Measurements from ENCODE around the gene NANOS3. TPM values are rescaled to one million over a fixed set of nuclear protein-coding genes. Genes with fewer than 3 reads are reported as not detected.

Gene NANOS3
- total RNA-seq, 1 donor from 2014 or later, result 6.7 TPM

GRCh38 chr19:13841086-13841961 is 35.6 kb upstream of the NANOS3 start:
- Mint-ChIP-seq H3K27me3 (ENCODE audit: low read depth) (no peaks in the 10 kb centered on the region), H3K4me3 (ENCODE audit: unreplicated experiment) (peak overlapping the region; percentile 97), H3K27ac (ENCODE audit: unreplicated experiment) (peak overlapping the region; percentile 98), H3K36me3 (ENCODE audit: low read depth) (peaks cover 24% of the 10 kb centered on the region), H3K4me1 (ENCODE audit: low read depth) (peaks cover 45% of the 10 kb centered on the region), H3K9me3 (ENCODE audit: low read depth) (no peaks in the 10 kb centered on the region)
- peak; percentile 94 for DNase-seq (ENCODE audit: low spot score)
- no peak for TF ChIP-seq CTCF (IDR thresholded peaks at IDR 0.05)

GRCh38 chr19:13841962-13842290 is 35.0 kb upstream of the NANOS3 start:
- peak overlapping the region; percentile 98 for H3K27ac Mint-ChIP-seq (ENCODE audit: unreplicated experiment)
- H3K27me3 Mint-ChIP-seq (ENCODE audit: low read depth), result no peaks in the 10 kb centered on the region
- H3K4me1 Mint-ChIP-seq (ENCODE audit: low read depth), result peaks cover 45% of the 10 kb centered on the region

GRCh38 chr19:13842291-13843103 is 34.4 kb upstream of the NANOS3 start:
- peak; percentile 50 for TF ChIP-seq CTCF (IDR thresholded peaks at IDR 0.05)
- DNase-seq (ENCODE audit: low spot score), result peak; percentile 93
- H3K4me3 Mint-ChIP-seq (ENCODE audit: unreplicated experiment), result peak overlapping the region; percentile 97
- no peaks in the 10 kb centered on the region for H3K9me3 Mint-ChIP-seq (ENCODE audit: low read depth)
- H3K27me3 Mint-ChIP-seq (ENCODE audit: low read depth), result no peaks in the 10 kb centered on the region
- peak overlapping the region; percentile 98 for H3K27ac Mint-ChIP-seq (ENCODE audit: unreplicated experiment)
- peaks cover 41% of the 10 kb centered on the region for H3K4me1 Mint-ChIP-seq (ENCODE audit: low read depth)
- H3K36me3 Mint-ChIP-seq (ENCODE audit: low read depth), result peaks cover 24% of the 10 kb centered on the region

More at GRCh38 chr19:13841962-13842290, 35.0 kb upstream of the NANOS3 start:
- no peak for DNase-seq (ENCODE audit: low spot score)
- peaks cover 24% of the 10 kb centered on the region for H3K36me3 Mint-ChIP-seq (ENCODE audit: low read depth)
- no peaks in the 10 kb centered on the region for H3K9me3 Mint-ChIP-seq (ENCODE audit: low read depth)
- TF ChIP-seq CTCF (IDR thresholded peaks at IDR 0.05), result no peak
- H3K4me3 Mint-ChIP-seq (ENCODE audit: unreplicated experiment), result peak overlapping the region; percentile 97

GRCh38 chr19:13843104-13843921 is 33.6 kb upstream of the NANOS3 start:
- H3K27me3 Mint-ChIP-seq (ENCODE audit: low read depth), result no peaks in the 10 kb centered on the region
- no peaks in the 10 kb centered on the region for H3K9me3 Mint-ChIP-seq (ENCODE audit: low read depth)
- peaks cover 39% of the 10 kb centered on the region for H3K4me1 Mint-ChIP-seq (ENCODE audit: low read depth)
- no peak for DNase-seq (ENCODE audit: low spot score)
- H3K27ac Mint-ChIP-seq (ENCODE audit: unreplicated experiment), result peak overlapping the region; percentile 96
- no peak for TF ChIP-seq CTCF (IDR thresholded peaks at IDR 0.05)
- H3K4me3 Mint-ChIP-seq (ENCODE audit: unreplicated experiment), result peak overlapping the region; percentile 81
- peaks cover 22% of the 10 kb centered on the region for H3K36me3 Mint-ChIP-seq (ENCODE audit: low read depth)
